NOMO-1 treated with dmso at 0.1 percent for 144 hours (cell line): Measurements from ENCODE around the gene KLF6.
A peak's percentile ranks its signal among the peaks of the same experiment; 100 is the strongest.

Experiments used
- DNase-seq: peaks from one replicate; lab custom pipeline; 2025; ENCODE audit not compliant: unreplicated experiment; lab: John Stamatoyannopoulos, UW

Gene KLF6

GRCh38 chr10:3811291-3811870 lies 26.4 kb upstream of the KLF6 start:
- peak; percentile 17 for DNase-seq

GRCh38 chr10:3808689-3809199 lies 23.7 kb upstream of the KLF6 start:
- DNase-seq: no peak

GRCh38 chr10:3807928-3808496 lies 23.0 kb upstream of the KLF6 start:
- DNase-seq: no peak

DNA sequence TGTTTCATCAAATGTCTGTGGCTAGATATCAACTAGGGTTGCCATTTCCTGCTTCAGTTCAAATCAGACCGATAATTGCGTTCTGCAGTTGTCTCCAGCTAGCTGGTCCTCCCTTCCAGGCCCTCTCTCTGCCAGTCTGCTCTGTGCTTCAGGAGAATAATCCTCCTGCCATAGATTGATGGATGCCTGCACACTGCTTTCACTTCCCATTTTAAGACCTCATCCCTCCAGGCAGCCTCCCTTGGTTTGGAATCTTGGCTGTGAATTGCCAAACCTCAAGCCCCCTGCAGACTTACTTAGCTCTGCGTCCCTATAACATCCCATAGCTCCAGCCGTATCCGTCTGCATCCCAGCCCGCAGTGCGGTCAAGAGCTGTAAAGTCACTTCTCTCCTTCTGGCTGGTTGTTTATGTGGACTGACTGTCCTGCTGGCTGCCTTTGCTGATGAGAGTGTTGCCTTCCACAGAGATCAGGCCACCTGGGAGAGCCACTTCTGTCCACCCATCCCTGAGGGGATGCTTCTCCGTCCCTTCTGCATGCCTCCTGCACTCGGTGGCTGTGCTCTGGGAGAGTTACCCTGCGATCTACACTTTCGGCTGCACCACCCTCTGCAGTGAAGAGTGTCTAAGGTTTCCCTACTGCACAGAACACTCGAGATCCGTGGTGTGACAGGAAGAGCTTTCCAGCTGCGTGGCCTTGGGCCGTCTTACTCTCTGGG lies 22.4 kb upstream of the KLF6 start:
- DNase-seq: peak; percentile 38

GRCh38 chr10:3806603-3807002 lies 21.6 kb upstream of the KLF6 start:
- no peak for DNase-seq

- DNase-seq: peak; percentile 32
These were observed 20.9 kb upstream of the KLF6 start for GRCh38 chr10:3805791-3806461.

DNA sequence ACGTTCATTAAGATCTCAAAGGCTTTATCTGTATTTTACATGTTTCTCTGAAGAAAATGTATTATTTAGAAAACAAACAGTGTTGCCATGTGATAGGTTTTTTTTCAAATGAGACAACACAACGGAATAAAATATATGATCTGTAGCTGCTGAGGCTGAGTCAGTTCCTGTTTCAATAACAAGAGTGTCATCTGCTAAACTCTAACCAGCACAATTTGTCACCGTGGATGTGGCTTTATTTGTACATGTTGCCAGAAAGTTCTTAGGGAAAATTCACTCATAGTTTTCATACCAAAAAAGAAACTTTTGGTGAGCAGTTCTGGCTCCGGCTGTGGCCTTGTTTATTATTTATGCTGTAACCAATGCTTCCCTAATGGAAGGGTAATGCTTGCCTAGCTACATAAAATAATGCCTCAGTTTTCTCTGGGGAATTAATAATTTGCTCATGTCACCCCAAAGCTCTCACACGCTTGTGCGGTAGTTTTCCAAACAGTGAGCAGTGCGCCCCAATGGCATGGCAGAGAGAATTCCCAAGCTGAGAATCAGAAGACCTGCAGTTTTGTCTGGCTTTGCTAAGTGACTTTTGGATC lies 20.3 kb upstream of the KLF6 start:
- no peak for DNase-seq

GRCh38 chr10:3803927-3804741 lies 19.1 kb upstream of the KLF6 start:
- DNase-seq: no peak

DNA sequence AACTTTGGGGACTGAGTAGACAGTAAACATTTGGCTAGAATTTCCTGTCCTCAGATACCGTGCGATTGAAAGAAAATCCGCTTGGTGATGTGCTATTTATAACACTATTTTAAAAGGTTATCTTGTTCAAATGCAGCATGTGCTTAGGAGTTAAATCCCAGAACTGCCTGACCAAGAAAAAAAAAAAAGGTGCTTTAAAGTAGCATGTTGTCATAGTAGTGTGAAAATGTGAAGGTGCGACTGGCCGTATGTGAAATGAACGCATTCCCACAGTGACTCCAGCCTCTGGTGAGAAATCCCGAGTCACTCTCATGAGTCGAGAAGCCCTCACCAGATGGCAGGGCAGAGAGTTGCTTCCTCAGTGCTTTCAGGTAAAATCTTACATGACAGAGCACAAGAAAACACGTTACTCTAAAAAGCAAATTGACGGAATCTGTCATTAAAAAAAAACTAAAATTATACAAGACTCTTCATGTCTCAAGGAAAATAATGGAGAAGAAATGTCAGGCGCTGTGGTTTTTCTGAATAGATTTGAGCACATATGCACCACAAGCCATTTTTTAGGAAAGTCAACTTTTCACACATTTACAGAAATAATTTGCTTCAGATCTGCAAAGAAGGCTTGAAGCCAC lies 18.4 kb upstream of the KLF6 start:
- no peak for DNase-seq

DNA sequence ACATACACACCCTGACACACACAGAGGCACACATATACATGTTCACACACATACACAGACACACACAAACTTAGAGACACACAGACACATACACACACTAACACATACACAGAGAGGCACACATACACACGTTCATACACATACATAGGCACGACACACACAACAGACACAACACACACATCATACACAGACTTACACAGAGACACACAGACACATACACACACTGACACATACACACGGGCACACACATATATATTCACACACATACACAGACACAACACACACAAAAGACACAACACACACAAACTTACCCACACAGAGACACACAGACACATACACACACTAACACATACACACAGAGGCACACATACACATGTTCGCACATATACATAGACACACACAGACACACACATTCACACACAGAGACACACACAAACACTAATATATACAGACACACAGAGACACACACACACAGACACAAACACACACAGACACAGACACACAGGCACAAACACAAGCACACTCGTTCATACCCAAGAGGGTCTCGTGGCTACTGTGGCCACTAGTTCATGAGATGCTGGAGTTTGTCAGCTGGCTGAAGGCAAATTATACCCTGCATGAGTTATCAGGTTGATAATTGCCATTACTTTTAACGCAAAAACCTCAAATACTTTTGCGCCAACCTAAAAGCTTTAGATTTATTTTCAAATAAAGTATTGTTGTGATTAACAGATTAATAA lies 17.7 kb upstream of the KLF6 start:
- DNase-seq: no peak

- DNase-seq: no peak
These were observed 16.7 kb upstream of the KLF6 start for GRCh38 chr10:3801558-3802192.

DNA sequence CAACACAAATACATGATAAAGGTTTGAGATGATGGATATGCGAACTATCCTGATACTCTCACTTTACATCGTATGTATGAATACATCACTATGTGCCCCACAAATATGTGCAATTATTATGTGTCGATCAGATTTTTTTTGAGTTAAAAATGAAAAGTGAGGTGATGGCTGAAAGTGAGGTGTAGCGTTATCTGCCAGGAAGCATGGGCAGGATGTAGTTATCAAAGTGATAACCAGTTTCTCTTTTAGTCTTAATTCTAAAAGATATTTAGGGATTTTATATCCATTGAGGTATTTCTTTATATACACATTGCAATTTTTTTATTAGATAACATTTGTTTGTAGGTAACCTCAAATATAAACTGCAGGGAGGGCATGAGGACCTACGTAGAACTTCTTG lies 15.6 kb upstream of the KLF6 start:
- no peak for DNase-seq

- DNase-seq: no peak
These were observed 12.7 kb upstream of the KLF6 start for GRCh38 chr10:3797750-3798149.

- no peak for DNase-seq
These were observed 8.5 kb upstream of the KLF6 start for GRCh38 chr10:3793553-3793952.

- no peak for DNase-seq
These were observed 7.8 kb upstream of the KLF6 start for GRCh38 chr10:3792710-3793219.

DNA sequence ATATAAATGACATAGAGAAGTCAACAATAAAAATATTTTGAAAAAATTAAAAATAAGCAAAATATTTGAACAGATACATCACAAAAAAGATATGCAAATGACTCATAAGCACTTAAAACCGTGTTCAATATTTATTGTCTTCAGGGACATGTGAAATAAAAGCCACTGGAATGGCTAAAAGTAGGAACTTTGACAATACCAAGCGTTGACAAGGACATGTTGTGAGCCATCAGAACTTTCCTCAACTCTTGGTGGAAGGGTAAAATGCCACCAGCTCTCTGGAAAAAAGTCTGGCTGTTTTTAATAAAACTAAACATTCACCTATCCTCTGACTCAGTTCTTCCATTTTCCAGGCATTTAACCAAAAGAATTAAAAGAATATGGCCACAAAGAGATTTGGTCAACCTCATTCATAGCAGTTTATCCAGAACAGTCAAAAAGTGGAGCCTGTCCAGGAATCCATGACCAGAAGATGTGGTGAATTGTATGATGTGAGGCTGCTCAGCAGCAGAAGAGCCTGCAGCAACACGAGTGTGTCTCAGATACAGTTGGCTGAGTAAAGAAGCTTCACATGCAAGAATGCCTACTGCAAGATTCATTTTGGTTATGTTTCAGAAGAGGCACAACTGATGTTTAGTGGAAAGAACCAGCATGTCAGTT lies 7.1 kb upstream of the KLF6 start:
- DNase-seq: no peak

GRCh38 chr10:3790858-3791257 lies 5.8 kb upstream of the KLF6 start:
- no peak for DNase-seq

DNA sequence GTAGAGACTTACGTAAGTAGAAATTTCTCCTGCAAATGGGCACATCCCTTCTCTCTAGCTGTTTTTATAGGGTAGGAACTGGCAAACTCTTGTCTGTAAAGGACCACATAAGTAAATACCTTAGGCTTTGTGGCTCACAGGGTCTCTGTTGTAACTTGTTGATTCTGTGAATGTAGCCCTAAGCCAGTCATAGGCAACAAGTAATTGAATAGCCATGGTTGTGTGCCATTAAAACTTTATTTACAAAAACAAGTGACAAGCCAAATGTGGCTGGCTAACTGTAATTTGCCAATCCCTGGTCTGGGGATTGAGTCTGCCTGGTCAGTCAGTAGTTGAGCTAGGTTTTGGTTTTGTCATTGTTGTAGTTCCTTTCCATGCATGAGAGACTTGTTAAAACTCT lies 5.3 kb upstream of the KLF6 start:
- no peak for DNase-seq
